ENCODE data around the gene EIF4EBP3. TPM values are rescaled to one million over a fixed set of nuclear protein-coding genes. Genes with fewer than 3 reads are reported as not detected.
"Not testable (repeated sequence)": the region's sequence is repeated elsewhere in the genome, so short reads cannot be mapped to it uniquely, and the experiment has no call there.

Gene EIF4EBP3
- total RNA-seq, 2 experiments from 2014 or later = 7.4 to 8.6 TPM

GRCh38 chr5:140567871-140568270 is 20.4 kb downstream of the EIF4EBP3 start:
- Mint-ChIP-seq H3K36me3 (ENCODE audit: low read depth) (peaks cover 44% of the 10 kb centered on the region), H3K9me3 (ENCODE audit: insufficient read depth) (no peaks in the 10 kb centered on the region), H3K4me3 (no peak overlapping the region), H3K4me1 (ENCODE audit: low read depth) (peaks cover 60% of the 10 kb centered on the region), H3K27me3 (ENCODE audit: low read depth) (no peaks in the 10 kb centered on the region), H3K27ac (peak overlapping the region; percentile 92)
- DNase-seq = no peak
- ChIA-PET POLR2A (interaction anchor here (2.9 to 3.6 kb wide), 2 partner anchors 20 to 79 kb away, joined by 8 to 16 read pairs; partner anchors contain the start of genes EIF4EBP3, IK and NDUFA2), CTCF (interaction anchor here (2.8 kb wide), 1 partner anchor 67 kb away, joined by 10 read pairs; no protein-coding TSS in a partner anchor)
- no peak for ATAC-seq

- peaks cover 54% of the 10 kb centered on the region for H3K4me1 Mint-ChIP-seq (ENCODE audit: low read depth)
- no peaks in the 10 kb centered on the region for H3K9me3 Mint-ChIP-seq (ENCODE audit: insufficient read depth)
- DNase-seq (no peak), ATAC-seq (no peak)
- CTCF ChIA-PET = interaction anchor here (0.9 to 2.8 kb wide), 5 partner anchors 64 to 205 kb away, joined by 3 to 10 read pairs (median 5); partner anchors contain the start of genes CD14, IK and NDUFA2
- peaks cover 47% of the 10 kb centered on the region for H3K36me3 Mint-ChIP-seq (ENCODE audit: low read depth)
- POLR2A ChIA-PET = interaction anchor here (1.0 to 3.6 kb wide), 3 partner anchors 11 to 79 kb away, joined by 4 to 16 read pairs (median 8); partner anchors contain the start of genes EIF4EBP3, IK, NDUFA2 and SRA1
- H3K27me3 Mint-ChIP-seq (ENCODE audit: low read depth) = no peaks in the 10 kb centered on the region
- H3K4me3 Mint-ChIP-seq = peak overlapping the region; percentile 72
- peak overlapping the region; percentile 92 for H3K27ac Mint-ChIP-seq
These were observed 21.1 kb downstream of the EIF4EBP3 start for GRCh38 chr5:140568443-140569063.

- CTCF ChIA-PET = interaction anchor here (0.6 to 2.8 kb wide), 10 partner anchors 10 to 582 kb away, joined by 3 to 10 read pairs (median 4); partner anchors contain the start of genes CD14, EIF4EBP3, IK and NDUFA2
- POLR2A ChIA-PET = interaction anchor here (1.0 to 3.6 kb wide), 3 partner anchors 12 to 78 kb away, joined by 4 to 16 read pairs (median 8); partner anchors contain the start of genes EIF4EBP3, IK, NDUFA2 and SRA1
- Mint-ChIP-seq H3K36me3 (ENCODE audit: low read depth) (peaks cover 47% of the 10 kb centered on the region), H3K9me3 (ENCODE audit: insufficient read depth) (no peaks in the 10 kb centered on the region), H3K4me1 (ENCODE audit: low read depth) (peaks cover 48% of the 10 kb centered on the region), H3K27ac (peak overlapping the region; percentile 92), H3K4me3 (peak overlapping the region; percentile 72), H3K27me3 (ENCODE audit: low read depth) (no peaks in the 10 kb centered on the region)
- DNase-seq (no peak), ATAC-seq (no peak)
These were observed 21.7 kb downstream of the EIF4EBP3 start for GRCh38 chr5:140569197-140569596.

- Mint-ChIP-seq H3K9me3 (ENCODE audit: insufficient read depth) (no peaks in the 10 kb centered on the region), H3K27ac (peak overlapping the region; percentile 92), H3K4me1 (ENCODE audit: low read depth) (peaks cover 46% of the 10 kb centered on the region), H3K4me3 (peak overlapping the region; percentile 2), H3K27me3 (ENCODE audit: low read depth) (no peaks in the 10 kb centered on the region), H3K36me3 (ENCODE audit: low read depth) (peaks cover 45% of the 10 kb centered on the region)
- ChIA-PET CTCF (interaction anchor here (0.6 to 2.8 kb wide), 8 partner anchors 9 to 582 kb away, joined by 3 to 10 read pairs (median 4); partner anchors contain the start of genes CD14, EIF4EBP3 and TMCO6), POLR2A (interaction anchor here (3.6 kb wide), 1 partner anchor 22 kb away, joined by 16 read pairs; the partner anchor contains the start of gene EIF4EBP3)
- no peak for DNase-seq
- no peak for ATAC-seq
These were observed 22.6 kb downstream of the EIF4EBP3 start for GRCh38 chr5:140570058-140570457.

GRCh38 chr5:140570488-140570887 is 23.0 kb downstream of the EIF4EBP3 start:
- no peak overlapping the region for H3K4me3 Mint-ChIP-seq

GRCh38 chr5:140571105-140571504 is 23.6 kb downstream of the EIF4EBP3 start:
- Mint-ChIP-seq H3K36me3 (ENCODE audit: low read depth) (peaks cover 41% of the 10 kb centered on the region), H3K9me3 (ENCODE audit: insufficient read depth) (no peaks in the 10 kb centered on the region), H3K27me3 (ENCODE audit: low read depth) (no peaks in the 10 kb centered on the region), H3K4me3 (no peak overlapping the region), H3K4me1 (ENCODE audit: low read depth) (peaks cover 41% of the 10 kb centered on the region), H3K27ac (peak overlapping the region; percentile 92)
- ATAC-seq (no peak), DNase-seq (no peak)
- CTCF ChIA-PET = no interaction called here
- POLR2A ChIA-PET = interaction anchor here (1.0 to 3.6 kb wide), 2 partner anchors 23 to 64 kb away, joined by 3 to 16 read pairs; partner anchors contain the start of gene EIF4EBP3

More at GRCh38 chr5:140570488-140570887, 23.0 kb downstream of the EIF4EBP3 start:
- peak overlapping the region; percentile 92 for H3K27ac Mint-ChIP-seq
- H3K4me1 Mint-ChIP-seq (ENCODE audit: low read depth) = peaks cover 45% of the 10 kb centered on the region
- no peaks in the 10 kb centered on the region for H3K9me3 Mint-ChIP-seq (ENCODE audit: insufficient read depth)
- ChIA-PET CTCF (interaction anchor here (2.8 kb wide), 1 partner anchor 65 kb away, joined by 10 read pairs; no protein-coding TSS in a partner anchor), POLR2A (interaction anchor here (3.6 kb wide), 1 partner anchor 23 kb away, joined by 16 read pairs; the partner anchor contains the start of gene EIF4EBP3)
- ATAC-seq (no peak), DNase-seq (no peak)
- no peaks in the 10 kb centered on the region for H3K27me3 Mint-ChIP-seq (ENCODE audit: low read depth)
- H3K36me3 Mint-ChIP-seq (ENCODE audit: low read depth) = peaks cover 44% of the 10 kb centered on the region

GRCh38 chr5:140573683-140574082 is 26.2 kb downstream of the EIF4EBP3 start:
- ChIA-PET POLR2A (no interaction called here), CTCF (no interaction called here)
- no peaks in the 10 kb centered on the region for H3K9me3 Mint-ChIP-seq (ENCODE audit: insufficient read depth)
- H3K36me3 Mint-ChIP-seq (ENCODE audit: low read depth) = peaks cover 20% of the 10 kb centered on the region
- ATAC-seq (no peak), DNase-seq (no peak)
- H3K4me3 Mint-ChIP-seq = no peak overlapping the region
- H3K27ac Mint-ChIP-seq = no peak overlapping the region
- H3K4me1 Mint-ChIP-seq (ENCODE audit: low read depth) = peaks cover 26% of the 10 kb centered on the region
- no peaks in the 10 kb centered on the region for H3K27me3 Mint-ChIP-seq (ENCODE audit: low read depth)

GRCh38 chr5:140574165-140574564 is 26.7 kb downstream of the EIF4EBP3 start:
- Mint-ChIP-seq H3K4me3 (no peak overlapping the region), H3K9me3 (ENCODE audit: insufficient read depth) (no peaks in the 10 kb centered on the region), H3K36me3 (ENCODE audit: low read depth) (peaks cover 16% of the 10 kb centered on the region), H3K27ac (no peak overlapping the region), H3K4me1 (ENCODE audit: low read depth) (peaks cover 21% of the 10 kb centered on the region), H3K27me3 (ENCODE audit: low read depth) (no peaks in the 10 kb centered on the region)
- DNase-seq = no peak
- POLR2A ChIA-PET = no interaction called here
- ATAC-seq = no peak
- CTCF ChIA-PET = no interaction called here

GRCh38 chr5:140575309-140575708 is 27.8 kb downstream of the EIF4EBP3 start:
- CTCF ChIA-PET = interaction anchor here (1.5 kb wide), 1 partner anchor 27 kb away, joined by 3 read pairs; the partner anchor contains the start of gene EIF4EBP3

GRCh38 chr5:140576776-140577201 is 29.3 kb downstream of the EIF4EBP3 start:
- Mint-ChIP-seq H3K36me3 (ENCODE audit: low read depth) (peaks cover 3% of the 10 kb centered on the region), H3K4me3 (no peak overlapping the region), H3K27me3 (ENCODE audit: low read depth) (peaks cover 12% of the 10 kb centered on the region), H3K4me1 (ENCODE audit: low read depth) (peaks cover 9% of the 10 kb centered on the region), H3K9me3 (ENCODE audit: insufficient read depth) (no peaks in the 10 kb centered on the region), H3K27ac (no peak overlapping the region)
- ATAC-seq (peak; percentile 79), DNase-seq (no peak)
- CTCF ChIA-PET = interaction anchor here (1.0 to 1.7 kb wide), 5 partner anchors 29 to 225 kb away, joined by 3 to 6 read pairs (median 3); partner anchors contain the start of genes CD14 and EIF4EBP3
- POLR2A ChIA-PET = no interaction called here

More at GRCh38 chr5:140575309-140575708, 27.8 kb downstream of the EIF4EBP3 start:
- Mint-ChIP-seq H3K36me3 (ENCODE audit: low read depth) (peaks cover 11% of the 10 kb centered on the region), H3K27ac (no peak overlapping the region), H3K9me3 (ENCODE audit: insufficient read depth) (no peaks in the 10 kb centered on the region), H3K4me3 (no peak overlapping the region), H3K4me1 (ENCODE audit: low read depth) (peaks cover 10% of the 10 kb centered on the region), H3K27me3 (ENCODE audit: low read depth) (no peaks in the 10 kb centered on the region)
- DNase-seq = no peak
- POLR2A ChIA-PET = no interaction called here
- no peak for ATAC-seq

GRCh38 chr5:140579188-140579747 is 31.8 kb downstream of the EIF4EBP3 start:
- H3K27me3 Mint-ChIP-seq (ENCODE audit: low read depth) = peaks cover 18% of the 10 kb centered on the region
- CTCF ChIA-PET = interaction anchor here (0.6 to 1.2 kb wide), 2 partner anchors 10 to 47 kb away, joined by 3 to 4 read pairs; no protein-coding TSS in a partner anchor
- H3K9me3 Mint-ChIP-seq (ENCODE audit: insufficient read depth); POLR2A ChIA-PET; H3K36me3 Mint-ChIP-seq (ENCODE audit: low read depth); DNase-seq; H3K27ac Mint-ChIP-seq; ATAC-seq; H3K4me3 Mint-ChIP-seq; H3K4me1 Mint-ChIP-seq (ENCODE audit: low read depth): not testable (repeated sequence)

All from activated CD8-positive, alpha-beta T cell treated with anti-CD3 and anti-CD28 coated beads, Interleukin-2, amount 10 ng/mL, durations not matched to agents 7 days and 5 days (primary cell).